CD4-positive, alpha-beta memory T cell (primary cell): ENCODE results near the gene NR1D2. TPM values are rescaled to one million over a fixed set of nuclear protein-coding genes. Genes with fewer than 3 reads are reported as not detected.

Experiments
- CTCF ChIA-PET: fragments of 350-600 bp; sonication (Branson Sonifier 250); formaldehyde crosslinking; loops from one replicate; lab custom pipeline; 2021; ENCODE audit warnings: inconsistent platforms; ENCODE audit not compliant: partially characterized antibody; lab: Charles Lee
- POLR2A ChIA-PET: fragments of 350-600 bp; sonication (Branson Sonifier 250); formaldehyde crosslinking; loops from one replicate; lab custom pipeline; 2021; ENCODE audit not compliant: partially characterized antibody; lab: Charles Lee
- DNase-seq, 5 donors: peaks; one replicate each; pipeline versions ENCODE4 v3.0.0 to v3.0.0-alpha.2; 2020 to 2022; ENCODE audit warnings: mixed read lengths in 1 of 5
- H3K27ac ChIP-seq: one replicate; pipeline ENCODE4 v1.7.0; 2013; ENCODE audit warnings: low read depth, low read length
- H3K27me3 ChIP-seq: 2 replicates; pipeline ENCODE4 v1.7.0; 2013; ENCODE audit warnings: mild to moderate bottlenecking, low read length, moderate library complexity; ENCODE audit not compliant: insufficient read depth
- H3K36me3 ChIP-seq: 2 replicates; pipeline ENCODE4 v1.7.0; 2013; ENCODE audit warnings: mild to moderate bottlenecking, low read length, moderate library complexity; ENCODE audit not compliant: insufficient read depth
- H3K4me1 ChIP-seq: 2 replicates; pipeline ENCODE4 v1.7.0; 2013; ENCODE audit warnings: mild to moderate bottlenecking, low read length, moderate library complexity; ENCODE audit not compliant: insufficient read depth
- H3K4me3 ChIP-seq, 2 donors: one replicate each; pipeline ENCODE4 v1.7.0; 2013; ENCODE audit warnings: low read length in 2 of 2, mild to moderate bottlenecking in 1 of 2
- H3K9me3 ChIP-seq, 2 donors: one replicate each; pipeline ENCODE4 v1.7.0; 2013; ENCODE audit warnings: low read length in 2 of 2, control low read depth in 1 of 2; ENCODE audit not compliant: control insufficient read depth in 1 of 2
- H3K27ac Mint-ChIP-seq, 7 donors: one replicate each; pipeline ENCODE4 v1.8.0; 2020 to 2021; ENCODE audit warnings: mixed read lengths in 7 of 7, mild to moderate bottlenecking in 6 of 7, inconsistent platforms in 3 of 7, moderate library complexity in 3 of 7
- H3K27me3 Mint-ChIP-seq, 2 donors: one replicate each; pipeline ENCODE4 v1.8.0; 2020 to 2021; ENCODE audit warnings: mixed read lengths in 2 of 2
- H3K36me3 Mint-ChIP-seq, 2 donors: one replicate each; pipeline ENCODE4 v1.8.0; 2020 to 2021; ENCODE audit warnings: mixed read lengths in 2 of 2, inconsistent platforms in 1 of 2, mild to moderate bottlenecking in 1 of 2
- H3K4me1 Mint-ChIP-seq, 4 donors: one replicate each; pipeline ENCODE4 v1.8.0; 2020 to 2021; ENCODE audit warnings: mixed read lengths in 4 of 4, mild to moderate bottlenecking in 1 of 4
- H3K4me3 Mint-ChIP-seq, 8 donors: one replicate each; pipeline ENCODE4 v1.8.0; 2020 to 2021; ENCODE audit warnings: mixed read lengths in 8 of 8, mild to moderate bottlenecking in 7 of 8, moderate library complexity in 6 of 8, inconsistent platforms in 3 of 8
- H3K9me3 Mint-ChIP-seq, 8 donors: one replicate each; pipeline ENCODE4 v1.8.0; 2020 to 2021; ENCODE audit warnings: mixed read lengths in 8 of 8, mild to moderate bottlenecking in 5 of 8, inconsistent platforms in 3 of 8, moderate library complexity in 1 of 8
- intact Hi-C: fragments of 100-400 bp; cut with micrococcal nuclease; formaldehyde crosslinking; loops from one replicate; pipeline ENCODE4 v1.15.1; 2023
- polyA plus RNA-seq, 2 donors: library from polyadenylated mRNA; unstranded; fragments of 300-500 nt; fragmentation: Illumina TruSeq; gene quantifications; one replicate each; pipeline ENCODE4 v1.2.3, GENCODE V29; 2021
- total RNA-seq, 2 experiments: library from RNA; stranded (reverse); gene quantifications; one replicate each; pipeline ENCODE4 v1.2.3, GENCODE V29; 2021

The NR1D2 gene
- total and polyA plus RNA-seq, 4 experiments from 2014 or later, result 28.1 to 70.5 (median 65.2) TPM

- no peaks in the 10 kb centered on the region for H3K27me3 Mint-ChIP-seq
- peaks cover 59 to 74% of the 10 kb centered on the region in 2 donors for H3K36me3 Mint-ChIP-seq
- CTCF ChIA-PET, result interaction anchor here (1.3 kb wide), 1 partner anchor 72 kb away, joined by 3 read pairs; no protein-coding TSS in a partner anchor
- intact Hi-C loops, result no loop called here
- no peak overlapping the region for H3K27ac ChIP-seq
- H3K36me3 ChIP-seq, result peaks cover 30% of the 10 kb centered on the region
- no peaks in the 10 kb centered on the region for H3K9me3 Mint-ChIP-seq
- DNase-seq, result no peak
- POLR2A ChIA-PET, result no interaction called here
- H3K4me1 Mint-ChIP-seq, result peaks cover 16 to 43% (median 36%) of the 10 kb centered on the region in 4 donors
- H3K4me3 Mint-ChIP-seq, result no peak overlapping the region
- H3K9me3 ChIP-seq, result no peaks in the 10 kb centered on the region
- no peaks in the 10 kb centered on the region for H3K4me1 ChIP-seq
- no peak overlapping the region for H3K4me3 ChIP-seq
- H3K27ac Mint-ChIP-seq, result peak overlapping the region in 3 of 7 donors; percentile 0 to 42 (median 7)
- no peaks in the 10 kb centered on the region for H3K27me3 ChIP-seq
Measured at GRCh38 chr3:23960649-23961048, 15.6 kb downstream of the NR1D2 start.

DNA sequence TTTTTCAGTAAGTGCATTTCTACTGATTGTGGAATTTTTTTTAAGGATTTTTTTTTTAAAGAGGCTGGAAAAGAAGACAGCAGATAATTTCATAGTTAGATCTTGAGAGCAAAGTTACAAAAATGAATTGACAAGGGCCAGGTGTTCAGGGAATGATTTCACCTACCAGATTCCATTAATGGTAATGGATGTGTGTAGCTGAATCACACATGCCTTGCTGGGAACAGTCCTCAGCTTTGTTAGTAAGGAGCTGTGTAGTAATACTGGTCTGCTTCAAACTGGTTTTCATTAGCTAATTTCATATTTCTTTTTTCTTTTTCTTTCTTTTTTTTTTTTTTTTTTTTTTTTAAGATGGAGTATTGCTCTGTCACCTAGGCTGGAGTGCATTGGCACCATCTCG lies 16.0 kb downstream of the NR1D2 start:
- Histone ChIP-seq H3K36me3 (peaks cover 34% of the 10 kb centered on the region), H3K4me1 (no peaks in the 10 kb centered on the region), H3K4me3 (no peak overlapping the region), H3K27ac (no peak overlapping the region), H3K27me3 (no peaks in the 10 kb centered on the region), H3K9me3 (no peaks in the 10 kb centered on the region)
- Mint-ChIP-seq H3K27ac (peak overlapping the region in 3 of 7 donors; percentile 0 to 42 (median 7)), H3K4me1 (peaks cover 20 to 43% (median 35%) of the 10 kb centered on the region in 4 donors), H3K36me3 (peaks cover 59 to 75% of the 10 kb centered on the region in 2 donors), H3K9me3 (no peaks in the 10 kb centered on the region), H3K4me3 (no peak overlapping the region), H3K27me3 (no peaks in the 10 kb centered on the region)
- intact Hi-C loops, result no loop called here
- ChIA-PET POLR2A (interaction anchor here (0.7 kb wide), 1 partner anchor 44 kb away, joined by 3 read pairs; the partner anchor contains the start of genes NKIRAS1 and RPL15), CTCF (interaction anchor here (1.3 kb wide), 1 partner anchor 73 kb away, joined by 3 read pairs; no protein-coding TSS in a partner anchor)
- no peak for DNase-seq

GRCh38 chr3:23961913-23962312 lies 16.8 kb downstream of the NR1D2 start:
- H3K27ac Mint-ChIP-seq, result no peak overlapping the region
- H3K9me3 Mint-ChIP-seq, result no peaks in the 10 kb centered on the region
- no peak for DNase-seq
- H3K4me1 Mint-ChIP-seq, result peaks cover 20 to 39% (median 32%) of the 10 kb centered on the region in 4 donors
- Histone ChIP-seq H3K36me3 (peaks cover 37% of the 10 kb centered on the region), H3K9me3 (no peaks in the 10 kb centered on the region), H3K4me1 (no peaks in the 10 kb centered on the region), H3K27me3 (no peaks in the 10 kb centered on the region), H3K27ac (no peak overlapping the region), H3K4me3 (no peak overlapping the region)
- POLR2A ChIA-PET, result interaction anchor here (1.2 kb wide), 1 partner anchor 45 kb away, joined by 3 read pairs; the partner anchor contains the start of genes NKIRAS1 and RPL15
- CTCF ChIA-PET, result interaction anchor here (1.3 kb wide), 1 partner anchor 74 kb away, joined by 3 read pairs; no protein-coding TSS in a partner anchor
- no peak overlapping the region for H3K4me3 Mint-ChIP-seq
- intact Hi-C loops, result no loop called here
- H3K27me3 Mint-ChIP-seq, result no peaks in the 10 kb centered on the region
- H3K36me3 Mint-ChIP-seq, result peaks cover 59 to 76% of the 10 kb centered on the region in 2 donors

- ChIA-PET POLR2A (no interaction called here), CTCF (no interaction called here)
- H3K36me3 ChIP-seq, result peaks cover 43% of the 10 kb centered on the region
- Mint-ChIP-seq H3K27ac (peak overlapping the region in 1 of 7 donors; percentile 59), H3K4me1 (peaks cover 19 to 34% (median 26%) of the 10 kb centered on the region in 4 donors), H3K27me3 (no peaks in the 10 kb centered on the region), H3K9me3 (no peaks in the 10 kb centered on the region), H3K4me3 (no peak overlapping the region), H3K36me3 (peaks cover 70 to 82% of the 10 kb centered on the region in 2 donors)
- H3K9me3 ChIP-seq, result no peaks in the 10 kb centered on the region
- H3K4me1 ChIP-seq, result no peaks in the 10 kb centered on the region
- H3K27me3 ChIP-seq, result no peaks in the 10 kb centered on the region
- intact Hi-C loops, result no loop called here
- H3K27ac ChIP-seq, result no peak overlapping the region
- no peak for DNase-seq
- no peak overlapping the region for H3K4me3 ChIP-seq
Measured at GRCh38 chr3:23964537-23965235, 19.6 kb downstream of the NR1D2 start.

DNA sequence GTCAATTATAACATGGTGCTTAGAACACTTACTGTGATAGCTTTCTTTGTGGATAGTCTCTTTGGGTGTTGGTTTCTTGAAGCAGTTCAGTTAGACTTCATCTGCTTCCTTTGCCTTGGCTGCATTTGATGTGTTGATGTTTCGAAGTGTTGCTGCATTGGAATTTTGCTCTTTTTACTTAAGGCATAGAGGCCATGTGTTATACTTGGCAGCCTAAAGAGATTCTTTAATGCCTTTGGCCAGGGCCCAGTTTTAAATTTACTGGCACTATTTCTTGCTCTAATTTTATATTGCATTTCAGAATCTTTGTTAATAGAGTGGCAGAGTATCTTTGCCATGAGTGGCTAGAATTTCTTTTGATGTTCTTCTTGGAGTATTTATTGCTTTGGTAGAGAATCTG lies 21.2 kb downstream of the NR1D2 start:
- Histone ChIP-seq H3K4me1 (no peaks in the 10 kb centered on the region), H3K36me3 (peaks cover 42% of the 10 kb centered on the region), H3K27ac (no peak overlapping the region), H3K4me3 (no peak overlapping the region), H3K9me3 (no peaks in the 10 kb centered on the region), H3K27me3 (no peaks in the 10 kb centered on the region)
- ChIA-PET POLR2A (no interaction called here), CTCF (no interaction called here)
- H3K9me3 Mint-ChIP-seq, result no peaks in the 10 kb centered on the region
- no peak for DNase-seq
- peak overlapping the region in 3 of 7 donors; percentile 29 to 73 (median 36) for H3K27ac Mint-ChIP-seq
- intact Hi-C loops, result no loop called here
- peaks cover 20 to 33% (median 27%) of the 10 kb centered on the region in 4 donors for H3K4me1 Mint-ChIP-seq
- no peaks in the 10 kb centered on the region for H3K27me3 Mint-ChIP-seq
- H3K36me3 Mint-ChIP-seq, result peaks cover 67 to 78% of the 10 kb centered on the region in 2 donors
- no peak overlapping the region for H3K4me3 Mint-ChIP-seq

DNA sequence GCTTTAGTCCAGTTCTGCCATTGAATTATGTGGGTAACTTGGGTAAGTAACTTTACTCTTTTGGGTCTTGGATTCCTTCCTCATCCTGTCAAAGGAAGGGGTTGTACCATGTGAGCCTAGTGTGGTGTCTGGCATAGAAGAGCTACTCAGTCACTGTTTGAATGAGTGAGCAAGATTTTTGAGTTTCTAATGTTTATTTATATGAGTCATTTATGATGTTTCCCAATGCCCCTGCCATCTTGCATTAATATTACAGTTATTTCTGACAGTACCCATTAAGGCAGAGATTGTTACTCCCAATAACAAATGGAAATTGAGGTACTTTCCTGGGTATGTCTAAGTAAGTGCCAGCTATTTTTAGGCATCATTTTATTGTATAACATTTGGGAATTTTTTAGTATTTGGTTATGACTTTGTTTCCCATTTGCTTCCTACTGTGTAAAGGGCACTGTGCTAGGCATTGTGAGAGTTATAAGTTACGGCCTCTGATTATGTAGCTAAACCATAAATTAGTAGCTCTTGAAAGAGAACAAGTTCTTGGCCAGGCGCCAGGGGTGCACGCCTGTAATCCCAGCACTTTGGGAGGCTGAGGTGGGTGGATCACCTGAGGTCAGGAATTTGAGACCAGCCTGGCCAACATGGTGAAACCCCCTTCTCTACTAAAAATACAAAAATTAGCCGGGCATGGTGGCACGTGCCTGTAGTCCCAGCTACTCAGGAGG lies 23.5 kb downstream of the NR1D2 start:
- no peak overlapping the region for H3K4me3 Mint-ChIP-seq
- peaks cover 53 to 74% of the 10 kb centered on the region in 2 donors for H3K36me3 Mint-ChIP-seq
- H3K4me1 Mint-ChIP-seq, result peaks cover 12 to 25% (median 19%) of the 10 kb centered on the region in 4 donors
- H3K27ac Mint-ChIP-seq, result no peak overlapping the region
- H3K27me3 ChIP-seq, result no peaks in the 10 kb centered on the region
- no peak for DNase-seq
- no peaks in the 10 kb centered on the region for H3K9me3 Mint-ChIP-seq
- no peaks in the 10 kb centered on the region for H3K27me3 Mint-ChIP-seq
- H3K36me3 ChIP-seq, result peaks cover 31% of the 10 kb centered on the region
- no peak overlapping the region for H3K27ac ChIP-seq
- intact Hi-C loops, result no loop called here
- POLR2A ChIA-PET, result no interaction called here
- no peaks in the 10 kb centered on the region for H3K4me1 ChIP-seq
- no peak overlapping the region for H3K4me3 ChIP-seq
- no peaks in the 10 kb centered on the region for H3K9me3 ChIP-seq
- CTCF ChIA-PET, result interaction anchor here (1.0 to 1.8 kb wide), 3 partner anchors 10 to 31 kb away, joined by 3 to 4 read pairs (median 3); no protein-coding TSS in a partner anchor

DNA sequence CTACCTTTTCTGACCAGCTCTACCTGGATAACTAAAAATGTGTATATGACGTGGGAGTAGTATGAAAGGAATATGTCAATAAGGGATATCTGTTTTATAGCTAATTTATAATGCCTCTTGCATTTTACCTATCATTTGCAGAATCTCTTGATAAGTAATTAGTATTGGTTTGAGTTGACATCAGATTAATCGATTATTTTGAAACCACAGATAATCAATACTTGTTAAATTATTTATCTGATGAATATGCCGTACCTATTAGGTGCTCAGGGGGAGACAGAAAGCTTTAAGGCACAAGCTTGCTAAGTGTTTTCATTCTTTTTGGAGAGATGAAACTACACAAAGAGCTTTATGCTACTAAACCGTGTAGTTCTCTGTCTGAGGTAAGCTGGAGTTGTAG lies 24.3 kb downstream of the NR1D2 start:
- Mint-ChIP-seq H3K9me3 (no peaks in the 10 kb centered on the region), H3K4me1 (peaks cover 12 to 25% (median 19%) of the 10 kb centered on the region in 4 donors), H3K4me3 (no peak overlapping the region), H3K36me3 (peaks cover 49 to 69% of the 10 kb centered on the region in 2 donors), H3K27me3 (no peaks in the 10 kb centered on the region), H3K27ac (peak overlapping the region in 1 of 7 donors; percentile 10)
- Histone ChIP-seq H3K4me3 (no peak overlapping the region), H3K4me1 (no peaks in the 10 kb centered on the region), H3K27me3 (no peaks in the 10 kb centered on the region), H3K36me3 (peaks cover 29% of the 10 kb centered on the region), H3K27ac (no peak overlapping the region), H3K9me3 (no peaks in the 10 kb centered on the region)
- intact Hi-C loops, result no loop called here
- ChIA-PET CTCF (interaction anchor here (1.0 to 1.8 kb wide), 3 partner anchors 11 to 30 kb away, joined by 3 to 4 read pairs (median 3); no protein-coding TSS in a partner anchor), POLR2A (no interaction called here)
- DNase-seq, result no peak
